ENCODE results near the gene STK39.

Gene STK39

DNA sequence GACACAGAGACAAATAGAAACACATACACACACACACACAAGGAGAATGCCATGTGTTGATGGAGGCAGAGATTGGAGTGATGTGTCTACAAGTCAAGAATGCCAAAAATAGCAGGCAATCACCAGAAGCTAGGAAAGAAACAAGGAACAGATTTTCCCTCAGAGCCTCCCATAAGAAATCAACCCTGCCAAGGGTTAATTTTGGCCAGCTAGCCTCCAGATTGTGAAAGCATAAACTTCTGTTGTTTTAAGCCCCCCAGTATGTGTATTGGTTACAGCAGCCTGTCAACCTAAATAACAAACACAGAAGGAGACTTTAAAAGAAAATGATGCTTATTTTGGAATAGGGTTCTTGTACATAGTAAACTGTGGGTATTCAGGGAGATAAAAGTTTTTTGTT is 5.6 kb upstream of the STK39 start:
- Histone ChIP-seq H2AK5ac (ENCODE audit: low read length, severe bottlenecking) (no peak overlapping the region), H2BK120ac (ENCODE audit: low read depth, low read length) (no peak overlapping the region), H2BK12ac (ENCODE audit: low read length in 2 of 2) (no peak overlapping the region), H4K91ac (ENCODE audit: low read length) (no peak overlapping the region), H2BK15ac (ENCODE audit: low read depth, poor library complexity, severe bottlenecking) (no peak overlapping the region), H3K23ac (ENCODE audit: low read length in 2 of 2) (no peak overlapping the region), H3K79me1 (replicated peaks; ENCODE audit: low read length, poor library complexity, severe bottlenecking) (no peaks in the 10 kb centered on the region), H3K4me2 (ENCODE audit: low read length, poor library complexity, severe bottlenecking) (no peak overlapping the region), H3K27me3 (ENCODE audit: control insufficient read depth in 1 of 2, insufficient read depth in 1 of 2, low read length in 2 of 2) (no peaks in the 10 kb centered on the region), H4K8ac (ENCODE audit: low read length) (no peak overlapping the region), H3K14ac (ENCODE audit: low read length in 2 of 2) (no peak overlapping the region), H2AFZ (ENCODE audit: low read depth, low read length) (no peak overlapping the region), H3K9ac (ENCODE audit: low read length) (no peak overlapping the region), H3K18ac (ENCODE audit: low read depth in 1 of 2, low read length in 2 of 2) (no peak overlapping the region), H3K4ac (ENCODE audit: low read depth in 1 of 2, low read length in 2 of 2) (no peak overlapping the region), H3K27ac (ENCODE audit: low read length, poor library complexity, severe bottlenecking) (no peak overlapping the region), H2BK5ac (ENCODE audit: low read depth, low read length, poor library complexity, severe bottlenecking) (no peak overlapping the region), H3K4me1 (ENCODE audit: control insufficient read depth, insufficient read depth, low read depth, low read length) (no peaks in the 10 kb centered on the region), H3K9me3 (ENCODE audit: control insufficient read depth, low read length) (no peaks in the 10 kb centered on the region), H3K36me3 (ENCODE audit: control insufficient read depth in 1 of 2, insufficient read depth in 2 of 2, low read depth in 1 of 2, low read length in 2 of 2) (no peaks in the 10 kb centered on the region), H3K4me3 (ENCODE audit: insufficient read depth in 1 of 2, low read depth in 1 of 2, low read length in 2 of 2) (no peak overlapping the region)
- DNase-seq = no peak

DNA sequence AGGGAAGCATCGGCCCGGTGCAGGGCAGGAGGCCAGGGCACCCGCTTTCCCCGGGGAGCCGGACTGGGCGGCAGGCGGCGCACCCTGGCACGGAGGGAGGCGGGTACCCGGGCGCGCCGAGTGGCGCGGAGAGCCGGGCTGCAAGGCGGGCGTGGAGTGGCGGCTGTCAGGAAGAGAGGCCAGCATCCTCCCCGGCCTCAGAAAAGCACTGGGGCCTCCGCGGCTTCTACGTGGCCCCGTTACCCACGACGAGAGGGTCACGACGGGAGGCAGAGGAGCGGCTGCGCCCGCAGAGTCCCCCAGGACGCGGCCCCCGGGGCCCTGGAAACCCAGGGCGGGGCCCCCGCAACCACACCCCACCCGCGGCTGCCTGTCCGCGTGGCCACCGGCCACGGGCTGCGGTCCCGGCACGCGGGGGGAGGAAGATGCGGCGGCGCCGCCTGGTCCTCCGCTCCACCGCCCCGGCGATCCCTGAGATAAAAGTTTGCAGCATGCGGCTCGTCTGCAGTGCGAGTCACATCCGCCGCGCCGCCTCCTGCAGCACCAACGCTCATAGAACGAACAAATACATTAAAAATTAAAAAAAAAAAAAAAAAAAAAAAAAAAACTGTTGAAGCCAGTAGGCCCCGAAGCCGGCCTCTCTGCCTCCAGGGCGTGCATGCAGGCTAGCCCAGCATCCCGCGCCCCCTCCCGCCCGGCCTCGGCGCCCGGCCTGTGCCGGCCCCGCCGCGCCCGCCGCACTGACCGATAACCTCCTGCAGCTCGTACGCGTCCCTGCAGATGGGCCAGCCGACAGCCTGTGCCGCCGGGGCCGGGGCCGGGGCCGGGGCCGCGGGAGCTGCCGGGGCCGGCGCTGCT is 683 bp downstream of the STK39 start:
- DNase-seq = peak; percentile 76
- Histone ChIP-seq H3K14ac (ENCODE audit: low read length in 2 of 2) (peak overlapping the region in 1 of 2 experiments; percentile 91), H3K4me1 (ENCODE audit: control insufficient read depth, insufficient read depth, low read depth, low read length) (peaks cover 7% of the 10 kb centered on the region), H3K23ac (ENCODE audit: low read length in 2 of 2) (peak overlapping the region in 1 of 2 experiments; percentile 95), H4K91ac (ENCODE audit: low read length) (peak overlapping the region; percentile 41), H2BK15ac (ENCODE audit: low read depth, poor library complexity, severe bottlenecking) (peak overlapping the region; percentile 20), H3K9ac (ENCODE audit: low read length) (peak overlapping the region; percentile 87), H3K4me2 (ENCODE audit: low read length, poor library complexity, severe bottlenecking) (peak overlapping the region; percentile 94), H2BK12ac (ENCODE audit: low read length in 2 of 2) (peak overlapping the region in 1 of 2 experiments; percentile 54), H3K27ac (ENCODE audit: low read length, poor library complexity, severe bottlenecking) (peak overlapping the region; percentile 28), H2BK120ac (ENCODE audit: low read depth, low read length) (peak overlapping the region; percentile 93), H3K9me3 (ENCODE audit: control insufficient read depth, low read length) (no peaks in the 10 kb centered on the region), H3K4me3 (ENCODE audit: insufficient read depth in 1 of 2, low read depth in 1 of 2, low read length in 2 of 2) (peak overlapping the region; percentile 86 to 87), H2AFZ (ENCODE audit: low read depth, low read length) (peak overlapping the region; percentile 57), H3K27me3 (ENCODE audit: control insufficient read depth in 1 of 2, insufficient read depth in 1 of 2, low read length in 2 of 2) (no peaks in the 10 kb centered on the region), H2BK5ac (ENCODE audit: low read depth, low read length, poor library complexity, severe bottlenecking) (peak overlapping the region; percentile 85), H3K79me1 (replicated peaks; ENCODE audit: low read length, poor library complexity, severe bottlenecking) (peaks cover 3% of the 10 kb centered on the region), H3K18ac (ENCODE audit: low read depth in 1 of 2, low read length in 2 of 2) (peak overlapping the region in 1 of 2 experiments; percentile 98), H2AK5ac (ENCODE audit: low read length, severe bottlenecking) (no peak overlapping the region), H3K4ac (ENCODE audit: low read depth in 1 of 2, low read length in 2 of 2) (peak overlapping the region in 1 of 2 experiments; percentile 69), H4K8ac (ENCODE audit: low read length) (peak overlapping the region; percentile 56), H3K36me3 (ENCODE audit: control insufficient read depth in 1 of 2, insufficient read depth in 2 of 2, low read depth in 1 of 2, low read length in 2 of 2) (no peaks in the 10 kb centered on the region)
- under 1% methylated on average over 49 of the region's 95 CpGs for WGBS

DNA sequence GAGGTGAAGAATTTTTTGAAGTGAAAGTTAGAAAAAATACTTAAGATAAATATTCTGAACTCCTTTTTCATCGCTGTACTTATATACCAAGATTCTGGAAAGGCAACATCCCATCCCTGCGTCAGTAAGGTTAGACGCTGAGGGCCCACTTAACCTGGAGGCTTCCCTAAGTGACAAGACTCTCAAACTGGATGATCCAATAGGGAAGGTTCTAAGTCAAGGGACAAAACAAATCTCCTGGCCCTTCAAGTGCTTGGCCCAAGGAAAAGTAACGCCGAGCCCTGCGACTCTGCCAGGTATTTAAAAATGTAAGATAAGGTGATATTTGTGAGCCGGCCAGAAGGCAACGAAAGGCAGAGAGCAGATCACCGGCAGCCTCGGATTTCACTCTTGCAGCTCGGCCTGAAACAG is 1.3 kb downstream of the STK39 start:
- Histone ChIP-seq H3K27me3 (ENCODE audit: control insufficient read depth in 1 of 2, insufficient read depth in 1 of 2, low read length in 2 of 2) (no peaks in the 10 kb centered on the region), H3K4me2 (ENCODE audit: low read length, poor library complexity, severe bottlenecking) (peak overlapping the region; percentile 94), H2BK12ac (ENCODE audit: low read length in 2 of 2) (peak overlapping the region in 1 of 2 experiments; percentile 54), H2AFZ (ENCODE audit: low read depth, low read length) (no peak overlapping the region), H3K79me1 (replicated peaks; ENCODE audit: low read length, poor library complexity, severe bottlenecking) (peaks cover 7% of the 10 kb centered on the region), H2BK15ac (ENCODE audit: low read depth, poor library complexity, severe bottlenecking) (no peak overlapping the region), H4K91ac (ENCODE audit: low read length) (no peak overlapping the region), H3K23ac (ENCODE audit: low read length in 2 of 2) (peak overlapping the region in 1 of 2 experiments; percentile 95), H2AK5ac (ENCODE audit: low read length, severe bottlenecking) (no peak overlapping the region), H3K4me1 (ENCODE audit: control insufficient read depth, insufficient read depth, low read depth, low read length) (peaks cover 8% of the 10 kb centered on the region), H3K18ac (ENCODE audit: low read depth in 1 of 2, low read length in 2 of 2) (peak overlapping the region in 1 of 2 experiments; percentile 84), H4K8ac (ENCODE audit: low read length) (no peak overlapping the region), H3K4ac (ENCODE audit: low read depth in 1 of 2, low read length in 2 of 2) (peak overlapping the region in 1 of 2 experiments; percentile 69), H3K9me3 (ENCODE audit: control insufficient read depth, low read length) (no peaks in the 10 kb centered on the region), H3K4me3 (ENCODE audit: insufficient read depth in 1 of 2, low read depth in 1 of 2, low read length in 2 of 2) (peak overlapping the region; percentile 86 to 87), H3K27ac (ENCODE audit: low read length, poor library complexity, severe bottlenecking) (peak overlapping the region; percentile 15), H2BK120ac (ENCODE audit: low read depth, low read length) (no peak overlapping the region), H3K36me3 (ENCODE audit: control insufficient read depth in 1 of 2, insufficient read depth in 2 of 2, low read depth in 1 of 2, low read length in 2 of 2) (no peaks in the 10 kb centered on the region), H3K14ac (ENCODE audit: low read length in 2 of 2) (peak overlapping the region in 1 of 2 experiments; percentile 91), H2BK5ac (ENCODE audit: low read depth, low read length, poor library complexity, severe bottlenecking) (no peak overlapping the region), H3K9ac (ENCODE audit: low read length) (peak overlapping the region; percentile 87)
- DNase-seq = peak; percentile 26
- WGBS = 20% methylated on average over 11 of the region's 11 CpGs

DNA sequence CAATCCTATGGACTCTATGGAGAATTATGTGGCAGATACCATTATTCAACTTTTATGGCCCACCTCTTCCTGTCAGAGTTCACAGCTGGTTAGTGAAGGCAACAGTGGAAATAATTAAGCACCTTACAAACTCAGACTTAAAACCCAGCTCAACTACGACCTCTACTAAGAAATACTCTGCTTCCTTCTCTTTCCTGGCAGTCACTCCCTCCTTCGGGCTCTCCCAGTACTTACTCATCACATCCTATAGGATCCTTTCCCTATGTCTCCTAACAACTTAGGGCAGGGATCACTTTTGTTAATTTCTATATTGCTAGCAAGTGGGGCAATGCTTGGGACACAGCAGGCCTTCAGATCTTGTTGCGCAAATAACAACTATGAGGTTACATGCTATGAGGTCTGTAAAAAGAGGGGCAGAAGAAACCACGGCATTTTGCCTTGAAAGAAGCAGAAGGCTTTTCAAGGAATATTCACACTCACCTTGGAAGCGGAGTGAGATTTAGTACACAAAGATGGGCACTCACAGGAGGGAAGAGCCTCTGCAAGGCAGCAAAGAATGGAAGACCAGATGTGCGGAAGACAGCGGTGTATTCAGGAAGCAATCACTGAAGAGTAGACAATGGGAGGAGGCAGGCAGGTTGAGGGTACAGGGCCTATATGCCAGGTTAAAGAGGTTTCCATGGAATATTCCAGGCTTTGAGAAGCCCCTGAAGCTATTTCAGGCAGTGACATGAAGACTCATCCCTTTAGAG is 2.1 kb downstream of the STK39 start:
- Histone ChIP-seq H2BK12ac (ENCODE audit: low read length in 2 of 2) (no peak overlapping the region), H3K18ac (ENCODE audit: low read depth in 1 of 2, low read length in 2 of 2) (no peak overlapping the region), H3K4me3 (ENCODE audit: insufficient read depth in 1 of 2, low read depth in 1 of 2, low read length in 2 of 2) (peak overlapping the region in 1 of 2 experiments; percentile 86), H4K91ac (ENCODE audit: low read length) (no peak overlapping the region), H3K9me3 (ENCODE audit: control insufficient read depth, low read length) (no peaks in the 10 kb centered on the region), H3K27me3 (ENCODE audit: control insufficient read depth in 1 of 2, insufficient read depth in 1 of 2, low read length in 2 of 2) (no peaks in the 10 kb centered on the region), H2BK5ac (ENCODE audit: low read depth, low read length, poor library complexity, severe bottlenecking) (no peak overlapping the region), H3K14ac (ENCODE audit: low read length in 2 of 2) (no peak overlapping the region), H2BK120ac (ENCODE audit: low read depth, low read length) (no peak overlapping the region), H3K4me2 (ENCODE audit: low read length, poor library complexity, severe bottlenecking) (no peak overlapping the region), H3K27ac (ENCODE audit: low read length, poor library complexity, severe bottlenecking) (no peak overlapping the region), H3K23ac (ENCODE audit: low read length in 2 of 2) (no peak overlapping the region), H3K4me1 (ENCODE audit: control insufficient read depth, insufficient read depth, low read depth, low read length) (peaks cover 8% of the 10 kb centered on the region), H2AK5ac (ENCODE audit: low read length, severe bottlenecking) (peak overlapping the region; percentile 39), H3K79me1 (replicated peaks; ENCODE audit: low read length, poor library complexity, severe bottlenecking) (peaks cover 8% of the 10 kb centered on the region), H3K4ac (ENCODE audit: low read depth in 1 of 2, low read length in 2 of 2) (no peak overlapping the region), H2AFZ (ENCODE audit: low read depth, low read length) (no peak overlapping the region), H3K9ac (ENCODE audit: low read length) (no peak overlapping the region), H4K8ac (ENCODE audit: low read length) (no peak overlapping the region), H2BK15ac (ENCODE audit: low read depth, poor library complexity, severe bottlenecking) (no peak overlapping the region), H3K36me3 (ENCODE audit: control insufficient read depth in 1 of 2, insufficient read depth in 2 of 2, low read depth in 1 of 2, low read length in 2 of 2) (no peaks in the 10 kb centered on the region)
- 81% methylated on average over 7 of the region's 7 CpGs for WGBS
- DNase-seq = peak; percentile 19

Measured in mesenchymal stem cell (in vitro differentiated cells and primary cell).